T-helper 2 cell treated with Interferon-gamma antibody and Interleukin-4, amounts not matched to agents 100 ng/mL and 5 ng/mL, for 36 hours (primary cell): ENCODE results near the gene COPZ2. TPM values are rescaled to one million over a fixed set of nuclear protein-coding genes. Genes with fewer than 3 reads are reported as not detected.

Source experiments
- intact Hi-C: fragments of 100-400 bp; cut with micrococcal nuclease; formaldehyde crosslinking; loops from one replicate; pipeline ENCODE4 v1.15.1; 2023
- total RNA-seq: library from RNA; stranded (reverse); gene quantifications from 2 replicates; pipeline ENCODE4 v1.2.3, GENCODE V29; 2022

Gene COPZ2
- total RNA-seq, 1 donor from 2014 or later, result 4.0 TPM

- intact Hi-C loops, result no loop called here
These were observed 18.7 kb upstream of the COPZ2 start for GRCh38 chr17:48056246-48056745.

- intact Hi-C loops, result no loop called here
These were observed 18.1 kb upstream of the COPZ2 start for GRCh38 chr17:48055531-48056245.

GRCh38 chr17:48054238-48055185 lies 16.9 kb upstream of the COPZ2 start:
- intact Hi-C loops, result no loop called here

- intact Hi-C loops, result no loop called here
These were observed 16.2 kb upstream of the COPZ2 start for GRCh38 chr17:48053758-48054237.

- intact Hi-C loops, result no loop called here
These were observed 15.6 kb upstream of the COPZ2 start for GRCh38 chr17:48052956-48053757.

GRCh38 chr17:48051706-48052486 lies 14.3 kb upstream of the COPZ2 start:
- intact Hi-C loops, result no loop called here

- intact Hi-C loops, result no loop called here
These were observed 13.7 kb upstream of the COPZ2 start for GRCh38 chr17:48051283-48051682.

GRCh38 chr17:48048384-48049126 lies 11.0 kb upstream of the COPZ2 start:
- intact Hi-C loops, result loop anchor here (1.0 to 2.0 kb wide), 5 partner anchors 11 to 107 kb away; partner anchors contain the start of genes CBX1, CDK5RAP3, COPZ2 and PNPO

GRCh38 chr17:48047741-48048383 lies 10.3 kb upstream of the COPZ2 start, which contains the start of gene NFE2L1:
Gene NFE2L1 (plus strand): TSS chr17:48048359. CDS start chr17:48051119, 2,760 bp downstream.
- intact Hi-C loops, result loop anchor here (1.0 to 2.0 kb wide), 6 partner anchors 11 to 153 kb away; partner anchors contain the start of genes CBX1, CDK5RAP3, COPZ2 and PNPO

- intact Hi-C loops, result loop anchor here (2.0 kb wide), 1 partner anchor 152 kb away; no protein-coding TSS in a partner anchor
These were observed 9.6 kb upstream of the COPZ2 start for GRCh38 chr17:48047113-48047740.

- intact Hi-C loops, result loop anchor here (2.0 kb wide), 1 partner anchor 151 kb away; no protein-coding TSS in a partner anchor
These were observed 8.7 kb upstream of the COPZ2 start for GRCh38 chr17:48046296-48046695.

- intact Hi-C loops, result loop anchor here (2.0 kb wide), 1 partner anchor 151 kb away; no protein-coding TSS in a partner anchor
These were observed 7.9 kb upstream of the COPZ2 start for GRCh38 chr17:48045316-48046001.

GRCh38 chr17:48044851-48045250 lies 7.3 kb upstream of the COPZ2 start:
- intact Hi-C loops, result no loop called here

- intact Hi-C loops, result no loop called here
These were observed 5.6 kb upstream of the COPZ2 start for GRCh38 chr17:48043176-48043575.

- intact Hi-C loops, result no loop called here
These were observed 1.1 kb upstream of the COPZ2 start for GRCh38 chr17:48038687-48039086.

- intact Hi-C loops, result loop anchor here (1.0 kb wide), 2 partner anchors 10 to 36 kb away; partner anchors contain the start of gene NFE2L1
These were observed 284 bp upstream of the COPZ2 start for GRCh38 chr17:48037838-48038323.

GRCh38 chr17:48036693-48037035 lies 933 bp downstream of the COPZ2 start:
- intact Hi-C loops, result loop anchor here (1.0 kb wide), 2 partner anchors 12 to 38 kb away; partner anchors contain the start of gene NFE2L1
